Measurements from ENCODE around the gene DRICH1.
A peak's percentile ranks its signal among the peaks of the same experiment; 100 is the strongest.
"Not testable (repeated sequence)": the region's sequence is repeated elsewhere in the genome, so short reads cannot be mapped to it uniquely, and the experiment has no call there.

Gene DRICH1

GRCh38 chr22:23621082-23621780, 10.9 kb downstream of the DRICH1 start:
- DNase-seq (ENCODE audit: insufficient read length, low spot score) = no peak
- no peak for FAIRE-seq
- TF ChIP-seq POLR2AphosphoS5 (IDR thresholded peaks at IDR 0.05; ENCODE audit: low read depth, low read length) = no peak

DNA sequence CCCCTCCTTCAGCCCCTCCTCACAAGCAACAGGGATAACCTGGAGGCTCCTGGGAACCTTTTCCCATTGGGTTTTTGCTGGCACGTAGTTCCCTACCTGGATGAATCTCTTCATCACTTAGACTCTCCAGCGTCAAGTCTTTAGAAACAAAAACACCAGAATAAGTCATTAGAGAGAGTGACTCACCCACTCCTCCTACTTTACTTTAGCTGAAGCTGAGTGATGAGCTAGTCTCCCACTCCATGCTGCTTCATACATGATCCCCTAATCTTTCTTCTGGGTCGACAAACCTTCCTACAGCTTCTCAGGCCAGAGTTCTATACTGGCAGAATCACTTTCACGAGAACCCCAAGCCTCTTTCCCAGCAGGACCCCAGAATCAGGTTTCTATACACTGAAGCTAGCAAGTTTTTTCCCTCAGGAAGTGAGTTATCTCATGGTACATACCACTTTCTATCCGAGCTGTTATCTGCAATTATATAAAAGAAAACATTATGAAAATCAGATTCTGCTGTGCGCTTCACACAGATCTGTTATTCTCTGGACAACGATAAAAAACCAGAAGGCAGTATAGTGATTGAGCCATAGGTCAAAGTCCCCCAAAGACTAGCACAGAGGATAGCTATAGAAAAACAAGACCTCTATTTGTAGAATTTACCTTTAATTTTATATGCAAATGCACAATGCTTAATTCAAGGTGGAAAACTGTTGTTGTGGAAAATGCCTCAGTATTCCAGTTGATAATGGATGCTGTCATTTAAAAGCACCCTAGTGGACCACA, 18.7 kb downstream of the DRICH1 start:
- FAIRE-seq = no peak
- DNase-seq (ENCODE audit: insufficient read length, low spot score) = no peak
- no peak for TF ChIP-seq TAF1 (IDR thresholded peaks at IDR 0.05; ENCODE audit: low read depth, low read length)
- no peak for TF ChIP-seq PAX5 (IDR thresholded peaks at IDR 0.05; ENCODE audit: insufficient read depth, low read length, severe bottlenecking)
- TF ChIP-seq POLR2A (IDR thresholded peaks at IDR 0.05; ENCODE audit: low read depth, low read length) = no peak
- no peak for TF ChIP-seq SPI1 (IDR thresholded peaks at IDR 0.05; ENCODE audit: low read depth, low read length)
- no peak for TF ChIP-seq POLR2AphosphoS5 (IDR thresholded peaks at IDR 0.05; ENCODE audit: low read depth, low read length)
- no peak for TF ChIP-seq POU2F2 (IDR thresholded peaks at IDR 0.05; ENCODE audit: low read depth, low read length)

DNA sequence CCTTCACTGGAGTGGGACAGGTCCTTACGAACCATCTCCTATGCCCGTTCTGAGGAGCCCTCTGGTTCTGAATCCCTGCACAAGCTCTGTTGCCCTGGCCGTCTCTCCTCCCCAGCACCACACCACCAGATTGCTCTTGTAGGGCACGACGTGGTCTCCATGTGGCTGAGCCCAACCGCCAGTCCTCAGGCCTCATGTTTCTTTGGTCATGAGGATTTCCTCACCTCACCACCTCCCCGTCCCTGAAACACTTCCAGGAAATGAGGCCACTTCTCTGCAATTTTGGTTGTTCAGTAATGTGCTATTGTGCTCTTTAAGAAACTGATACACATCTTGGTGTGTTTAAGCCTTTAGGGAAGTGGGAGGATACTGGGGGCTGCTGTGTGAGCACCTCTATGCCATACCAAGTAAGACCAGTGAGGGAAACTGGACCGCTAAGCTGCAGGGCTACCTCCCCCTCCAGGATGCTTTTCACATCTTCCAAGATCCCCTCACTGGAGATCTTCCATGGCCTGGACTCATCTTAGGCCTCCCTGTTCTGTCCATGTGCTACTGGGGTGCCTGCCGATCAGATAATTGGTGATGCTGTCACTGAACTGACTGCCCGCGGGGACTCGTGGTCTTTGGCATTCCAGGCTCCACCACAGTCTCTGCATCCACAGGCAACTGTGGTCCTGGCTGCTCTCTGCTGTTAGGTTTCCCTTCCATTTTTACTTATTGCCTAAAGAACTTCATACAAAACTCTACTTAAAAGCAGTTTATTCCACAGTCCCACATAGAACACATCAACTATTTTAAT, 21.9 kb downstream of the DRICH1 start:
- FAIRE-seq (no peak), DNase-seq (ENCODE audit: insufficient read length, low spot score) (no peak)
- TF ChIP-seq POU2F2 (IDR thresholded peaks at IDR 0.05; ENCODE audit: low read depth, low read length) = no peak
- no peak for TF ChIP-seq TAF1 (IDR thresholded peaks at IDR 0.05; ENCODE audit: low read depth, low read length)
- TF ChIP-seq POLR2AphosphoS5 (IDR thresholded peaks at IDR 0.05; ENCODE audit: low read depth, low read length) = no peak
- no peak for TF ChIP-seq SPI1 (IDR thresholded peaks at IDR 0.05; ENCODE audit: low read depth, low read length)
- TF ChIP-seq PAX5 (IDR thresholded peaks at IDR 0.05; ENCODE audit: insufficient read depth, low read length, severe bottlenecking) = no peak
- TF ChIP-seq POLR2A (IDR thresholded peaks at IDR 0.05; ENCODE audit: low read depth, low read length) = no peak

DNA sequence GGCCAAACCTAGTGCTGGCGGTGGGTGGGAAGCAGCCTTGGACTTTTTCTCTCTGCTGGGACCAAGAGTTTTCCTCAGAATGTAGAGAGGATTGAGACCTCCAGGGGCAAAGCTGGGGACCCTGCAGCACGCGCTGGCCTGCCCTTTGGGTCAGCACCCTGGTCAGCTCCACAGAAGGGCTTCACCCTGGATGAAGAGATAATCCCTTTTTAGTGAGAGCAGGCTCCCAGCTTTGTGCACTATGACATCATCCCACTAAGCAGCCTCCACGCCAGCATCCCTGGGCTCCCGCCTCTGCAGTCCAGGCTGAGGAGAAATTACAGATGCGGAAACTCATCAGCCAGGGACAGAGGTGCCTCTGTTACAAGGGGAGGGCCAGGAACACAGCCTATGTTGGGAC, 23.5 kb downstream of the DRICH1 start:
- TF ChIP-seq POLR2AphosphoS5 (IDR thresholded peaks at IDR 0.05; ENCODE audit: low read depth, low read length) (no peak), POU2F2 (IDR thresholded peaks at IDR 0.05; ENCODE audit: low read depth, low read length) (no peak), TAF1 (IDR thresholded peaks at IDR 0.05; ENCODE audit: low read depth, low read length) (no peak), SPI1 (IDR thresholded peaks at IDR 0.05; ENCODE audit: low read depth, low read length) (no peak), PAX5 (IDR thresholded peaks at IDR 0.05; ENCODE audit: insufficient read depth, low read length, severe bottlenecking) (no peak), POLR2A (IDR thresholded peaks at IDR 0.05; ENCODE audit: low read depth, low read length) (no peak)
- FAIRE-seq (no peak), DNase-seq (ENCODE audit: insufficient read length, low spot score) (no peak)

GRCh38 chr22:23606204-23607131, 25.7 kb downstream of the DRICH1 start:
- TF ChIP-seq POLR2A (IDR thresholded peaks at IDR 0.05; ENCODE audit: low read depth, low read length) (no peak), SPI1 (IDR thresholded peaks at IDR 0.05; ENCODE audit: low read depth, low read length) (no peak), TAF1 (IDR thresholded peaks at IDR 0.05; ENCODE audit: low read depth, low read length) (no peak), POU2F2 (IDR thresholded peaks at IDR 0.05; ENCODE audit: low read depth, low read length) (no peak), PAX5 (IDR thresholded peaks at IDR 0.05; ENCODE audit: insufficient read depth, low read length, severe bottlenecking) (no peak), POLR2AphosphoS5 (IDR thresholded peaks at IDR 0.05; ENCODE audit: low read depth, low read length) (no peak)
- no peak for FAIRE-seq
- no peak for DNase-seq (ENCODE audit: insufficient read length, low spot score)

DNA sequence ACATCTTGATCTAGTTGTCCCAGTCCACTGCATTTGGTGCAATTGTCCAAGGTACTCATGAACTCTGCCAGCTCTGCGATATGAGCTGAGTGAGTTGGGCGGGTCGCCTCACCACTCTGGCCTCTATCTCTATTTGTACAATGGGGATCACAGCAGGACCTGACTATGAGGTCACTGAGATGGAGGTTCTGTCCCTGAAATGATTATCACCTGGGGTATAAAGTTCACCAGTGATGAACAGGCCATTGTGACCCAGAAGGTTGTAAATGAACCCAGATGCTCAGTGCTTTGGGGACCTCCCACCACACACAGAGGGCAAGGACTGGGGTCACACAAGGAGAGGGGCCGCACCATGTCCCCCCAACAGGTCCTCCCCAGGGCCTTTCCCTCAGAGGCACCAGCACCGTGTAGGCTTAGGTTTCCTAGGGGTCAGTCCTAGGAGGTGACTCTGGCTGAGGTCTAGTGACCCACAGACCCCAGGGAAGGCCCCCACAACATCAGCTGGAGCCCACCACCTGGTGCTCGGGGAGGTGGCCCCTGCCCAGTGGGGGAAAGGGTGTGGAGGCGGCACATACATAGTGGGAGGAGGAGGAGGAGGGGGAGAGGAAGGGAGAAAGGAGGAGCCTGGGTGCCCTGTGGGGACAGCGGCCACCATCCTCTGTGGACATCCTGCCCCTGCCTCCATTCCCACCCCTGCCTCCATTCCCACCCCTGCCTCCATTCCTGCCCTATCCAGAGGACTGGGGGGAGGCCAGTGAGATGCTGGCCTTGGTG, 27.0 kb downstream of the DRICH1 start:
- TF ChIP-seq POLR2AphosphoS5 (IDR thresholded peaks at IDR 0.05; ENCODE audit: low read depth, low read length) (no peak), POU2F2 (IDR thresholded peaks at IDR 0.05; ENCODE audit: low read depth, low read length) (no peak)
- no peak for DNase-seq (ENCODE audit: insufficient read length, low spot score)
- no peak for FAIRE-seq

GRCh38 chr22:23603266-23603665, 28.9 kb downstream of the DRICH1 start:
- no peak for TF ChIP-seq POLR2A (IDR thresholded peaks at IDR 0.05; ENCODE audit: low read depth, low read length)
- TF ChIP-seq POLR2AphosphoS5 (IDR thresholded peaks at IDR 0.05; ENCODE audit: low read depth, low read length) = no peak
- TF ChIP-seq SPI1 (IDR thresholded peaks at IDR 0.05; ENCODE audit: low read depth, low read length) = no peak
- no peak for TF ChIP-seq PAX5 (IDR thresholded peaks at IDR 0.05; ENCODE audit: insufficient read depth, low read length, severe bottlenecking)
- no peak for TF ChIP-seq TAF1 (IDR thresholded peaks at IDR 0.05; ENCODE audit: low read depth, low read length)
- no peak for TF ChIP-seq POU2F2 (IDR thresholded peaks at IDR 0.05; ENCODE audit: low read depth, low read length)
- DNase-seq (ENCODE audit: insufficient read length, low spot score) = no peak

GRCh38 chr22:23598805-23599518, 33.2 kb downstream of the DRICH1 start:
- no peak for FAIRE-seq
- no peak for TF ChIP-seq SPI1 (IDR thresholded peaks at IDR 0.05; ENCODE audit: low read depth, low read length)
- no peak for TF ChIP-seq POLR2AphosphoS5 (IDR thresholded peaks at IDR 0.05; ENCODE audit: low read depth, low read length)
- TF ChIP-seq PAX5 (IDR thresholded peaks at IDR 0.05; ENCODE audit: insufficient read depth, low read length, severe bottlenecking) = no peak
- TF ChIP-seq POLR2A (IDR thresholded peaks at IDR 0.05; ENCODE audit: low read depth, low read length) = no peak
- no peak for TF ChIP-seq TAF1 (IDR thresholded peaks at IDR 0.05; ENCODE audit: low read depth, low read length)
- no peak for TF ChIP-seq POU2F2 (IDR thresholded peaks at IDR 0.05; ENCODE audit: low read depth, low read length)
- no peak for DNase-seq (ENCODE audit: insufficient read length, low spot score)

More at GRCh38 chr22:23603266-23603665, 28.9 kb downstream of the DRICH1 start:
- no peak for FAIRE-seq

DNA sequence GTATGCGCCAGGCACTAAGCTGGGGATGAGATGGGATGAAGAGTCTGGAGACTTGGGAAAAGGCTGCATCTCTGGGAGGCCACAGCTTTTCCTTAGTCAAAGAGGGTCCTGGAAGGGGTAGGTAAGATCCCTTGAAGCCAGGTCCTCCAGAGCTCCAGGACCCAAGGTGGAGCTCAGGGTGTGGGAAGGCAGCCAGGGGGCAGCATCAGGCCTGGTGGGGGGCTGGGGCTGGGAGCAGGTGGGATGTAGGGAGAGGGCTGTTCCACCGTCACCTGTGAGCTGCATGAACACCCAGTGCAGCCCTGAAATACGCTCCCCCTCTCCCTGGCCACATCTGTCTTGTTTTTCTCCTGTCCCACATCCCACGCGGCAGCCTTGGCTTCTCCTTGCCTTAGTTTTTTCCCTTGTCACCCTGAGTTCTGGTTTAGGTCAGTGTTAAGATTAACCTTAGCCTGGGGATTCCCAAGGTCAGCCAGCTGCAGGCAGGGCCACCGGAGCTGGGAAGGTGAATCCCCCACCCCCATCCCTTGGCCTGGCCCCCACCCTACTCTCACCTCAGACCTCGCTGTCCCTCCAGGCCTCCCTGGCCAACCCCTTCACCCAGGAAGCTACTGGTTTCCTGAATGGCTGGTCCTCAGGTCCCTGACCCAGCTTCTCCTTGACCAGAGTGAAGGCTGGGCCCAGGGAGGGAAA, 34.4 kb downstream of the DRICH1 start:
- FAIRE-seq = peak; percentile 77
- not testable (repeated sequence) for DNase-seq (ENCODE audit: insufficient read length, low spot score)

DNA sequence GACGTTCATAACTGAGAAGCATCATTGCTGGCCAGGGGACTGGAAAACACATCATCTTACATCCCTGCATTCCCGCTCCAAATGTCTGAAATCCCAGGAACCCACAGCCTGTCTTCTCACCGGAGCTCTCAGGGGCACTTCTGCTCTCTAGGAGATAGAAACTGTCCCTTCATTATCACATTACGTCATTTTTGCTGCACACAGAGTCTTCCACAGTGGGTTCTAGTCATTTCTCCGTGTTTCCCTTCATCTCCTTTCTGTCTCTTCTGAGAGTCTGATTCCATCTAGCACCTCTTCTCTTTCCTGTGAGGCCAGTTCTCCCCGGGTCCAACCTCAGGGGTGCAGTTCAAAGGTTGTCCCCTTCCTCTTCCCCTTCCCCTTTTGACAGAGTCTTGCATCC, 36.2 kb downstream of the DRICH1 start:
- not testable (repeated sequence) for DNase-seq (ENCODE audit: insufficient read length, low spot score); FAIRE-seq
